CD14-positive monocyte (primary cell): ENCODE data around the gene IRF4. TPM values are rescaled to one million over a fixed set of nuclear protein-coding genes. Genes with fewer than 3 reads are reported as not detected.

Source experiments
- DNase-seq, 3 donors: peaks; one replicate each; pipeline ENCODE4 v3.0.0-alpha.2; 2011 to 2022
- H2AFZ ChIP-seq: 2 replicates; pipeline ENCODE4 v1.6.0; 2012; ENCODE audit warnings: mild to moderate bottlenecking, low read depth, low read length, inconsistent platforms; ENCODE audit not compliant: insufficient read depth, poor library complexity, severe bottlenecking
- H3K27ac ChIP-seq, 2 donors: 1 replicate in 1 of 2; 2 replicates in 1 of 2; pipeline ENCODE4 v1.5.1; 2012 to 2013; ENCODE audit warnings: low read length in 2 of 2, control low read depth in 1 of 2, inconsistent platforms in 1 of 2, low read depth in 1 of 2, mild to moderate bottlenecking in 1 of 2
- H3K27me3 ChIP-seq, 2 donors: one replicate each; pipeline versions ENCODE4 v1.6.0 to v1.6.1; 2011 to 2013; ENCODE audit warnings: low read length in 2 of 2; ENCODE audit not compliant: control insufficient read depth in 2 of 2, insufficient read depth in 2 of 2
- H3K36me3 ChIP-seq, 2 donors: replicated peaks in 1 of 2; 1 replicate in 1 of 2; 2 replicates in 1 of 2; pipeline versions ENCODE4 v1.5.1 to v1.6.1; 2012 to 2013; ENCODE audit warnings: low read length in 2 of 2, control low read depth in 1 of 2, inconsistent platforms in 1 of 2, mild to moderate bottlenecking in 1 of 2; ENCODE audit not compliant: insufficient read depth in 2 of 2, control insufficient read depth in 1 of 2
- H3K4me1 ChIP-seq, 2 donors: 1 replicate in 1 of 2; 2 replicates in 1 of 2; pipeline versions ENCODE4 v1.5.1 to v1.6.1; 2012 to 2013; ENCODE audit warnings: low read length in 2 of 2, control low read depth in 1 of 2, inconsistent platforms in 1 of 2, mild to moderate bottlenecking in 1 of 2, moderate library complexity in 1 of 2; ENCODE audit not compliant: insufficient read depth in 2 of 2, control insufficient read depth in 1 of 2
- H3K4me2 ChIP-seq: replicated peaks from 2 replicates; pipeline ENCODE3; 2012; ENCODE audit warnings: low read length, moderate library complexity, mild to moderate bottlenecking; ENCODE audit not compliant: poor library complexity, severe bottlenecking; ENCODE audit errors: extremely low read depth
- H3K4me3 ChIP-seq, 3 experiments: fragments of 200-600 bp in 1 of 3; sonication (generic) in 1 of 3; replicated peaks in 1 of 3; 1 replicate in 2 of 3; 2 replicates in 1 of 3; pipeline ENCODE4 v1.5.1; 2011 to 2013; ENCODE audit warnings: low read length in 3 of 3, mild to moderate bottlenecking in 3 of 3, control low read depth in 2 of 3, low read depth in 2 of 3, inconsistent platforms in 1 of 3, moderate library complexity in 1 of 3
- H3K79me2 ChIP-seq: 2 replicates; pipeline ENCODE4 v1.6.0; 2012; ENCODE audit warnings: mild to moderate bottlenecking, control low read depth, inconsistent platforms, low read length, moderate library complexity; ENCODE audit not compliant: insufficient read depth
- H3K9ac ChIP-seq: 2 replicates; pipeline ENCODE4 v1.6.0; 2017; ENCODE audit warnings: low read length, mild to moderate bottlenecking; ENCODE audit not compliant: insufficient read depth, poor library complexity, severe bottlenecking
- H3K9me3 ChIP-seq, 2 donors: replicated peaks in 1 of 2; 1 replicate in 1 of 2; 2 replicates in 1 of 2; pipeline versions ENCODE4 v1.5.1 to v1.6.1; 2012 to 2013; ENCODE audit warnings: low read length in 2 of 2, control low read depth in 1 of 2; ENCODE audit not compliant: control insufficient read depth in 1 of 2, insufficient read depth in 1 of 2
- H4K20me1 ChIP-seq: 2 replicates; pipeline ENCODE4 v1.6.0; 2012; ENCODE audit warnings: mild to moderate bottlenecking, low read length, control low read depth, moderate library complexity; ENCODE audit not compliant: insufficient read depth
- H3K27ac Mint-ChIP-seq, 7 donors: one replicate each; pipeline ENCODE4 v1.8.0; 2020; ENCODE audit warnings: mild to moderate bottlenecking in 7 of 7, mixed read lengths in 7 of 7, moderate library complexity in 6 of 7, inconsistent platforms in 2 of 7
- H3K27me3 Mint-ChIP-seq, 3 donors: one replicate each; pipeline ENCODE4 v1.8.0; 2021 to 2022; ENCODE audit warnings: low read depth in 3 of 3, mild to moderate bottlenecking in 3 of 3, mixed read lengths in 3 of 3, moderate library complexity in 3 of 3, inconsistent platforms in 1 of 3
- H3K36me3 Mint-ChIP-seq, 2 donors: one replicate each; pipeline ENCODE4 v1.8.0; 2020; ENCODE audit warnings: mixed read lengths in 2 of 2, inconsistent platforms in 1 of 2, mild to moderate bottlenecking in 1 of 2
- H3K4me1 Mint-ChIP-seq: one replicate; pipeline ENCODE4 v1.8.0; 2020; ENCODE audit warnings: mild to moderate bottlenecking, mixed read lengths
- H3K4me3 Mint-ChIP-seq, 2 donors: one replicate each; pipeline ENCODE4 v1.8.0; 2020; ENCODE audit warnings: mild to moderate bottlenecking in 2 of 2, mixed read lengths in 2 of 2, moderate library complexity in 1 of 2
- H3K9me3 Mint-ChIP-seq, 7 donors: one replicate each; pipeline ENCODE4 v1.8.0; 2020 to 2022; ENCODE audit warnings: mixed read lengths in 7 of 7, mild to moderate bottlenecking in 6 of 7, moderate library complexity in 6 of 7, inconsistent platforms in 2 of 7
- whole genome bisulfite sequencing: methylation state at CpG from one replicate; pipeline ENCODE4 v1.1.5; 2013; ENCODE audit warnings: missing lambda C conversion rate; ENCODE audit not compliant: insufficient coverage; 5-methylcytosine and 5-hydroxymethylcytosine counted together
- intact Hi-C, 2 donors: fragments of 100-400 bp; cut with micrococcal nuclease; formaldehyde crosslinking; loops; one replicate each; pipeline versions ENCODE4 v1.15.0 to v1.15.1; 2023
- polyA plus RNA-seq, 3 donors: library from polyadenylated mRNA; depleted of rRNA in 1 of 3; unstranded in 2 of 3; stranded (reverse) in 1 of 3; fragments of 300-500 nt in 2 of 3; fragments of >200 nt in 1 of 3; fragmentation: Illumina TruSeq in 2 of 3; gene quantifications; 1 replicate in 2 of 3; 2 replicates in 1 of 3; pipeline ENCODE4 v1.2.3, GENCODE V29; 2012 to 2021
- TF ChIP-seq, protein P1 (sequence below): fragments of 200-600 bp; IDR thresholded peaks from one replicate; pipeline ENCODE4 v1.8.0; 2022; ENCODE audit warnings: antibody characterized with exemption, mild to moderate bottlenecking

The IRF4 gene
- polyA plus RNA-seq, 3 donors, result 3.0 to 13.6 (median 6.4) TPM

DNA sequence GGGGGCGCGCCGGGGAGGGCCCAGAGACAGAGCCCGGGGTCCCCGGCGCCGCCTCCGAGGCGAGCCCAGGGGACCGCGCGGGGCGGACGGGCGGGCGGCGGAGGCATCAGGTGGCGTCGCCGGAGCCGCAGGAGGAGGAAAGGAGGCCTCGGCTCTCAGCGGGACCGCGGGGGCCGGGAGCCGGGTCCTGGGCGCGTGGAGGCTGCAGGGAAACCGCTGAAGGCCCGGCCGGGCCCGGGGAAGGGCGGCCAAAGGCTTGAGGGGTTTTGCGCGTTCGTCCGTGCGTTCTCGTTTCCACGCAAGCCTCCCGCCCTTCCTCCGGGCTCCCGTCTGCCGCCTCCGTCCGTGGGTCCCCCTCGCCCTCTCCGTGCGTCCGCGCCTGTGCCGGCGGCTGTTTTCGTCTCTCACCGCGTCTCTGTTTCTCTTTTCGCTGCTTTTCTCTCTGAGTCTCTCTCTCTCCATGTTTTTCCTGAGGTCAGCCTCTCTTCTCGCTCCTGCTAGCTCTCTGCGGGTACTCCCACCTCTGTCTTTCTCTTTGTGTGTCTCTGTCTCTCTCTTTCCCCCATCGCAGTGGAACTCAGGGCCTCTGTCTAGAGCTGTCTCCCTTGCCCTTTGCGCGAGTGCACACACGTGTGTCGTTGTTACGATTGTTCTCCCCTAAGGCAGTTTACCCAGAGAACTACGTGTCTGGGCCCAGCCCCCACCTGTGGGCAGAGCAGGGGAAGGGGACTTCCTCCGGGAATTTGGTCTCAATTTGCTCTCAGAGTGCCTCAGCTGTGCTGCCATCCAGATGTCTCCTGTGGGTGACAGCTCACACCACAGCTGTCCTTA lies 2.1 kb downstream of the IRF4 start:
- Histone ChIP-seq H3K9ac (peak overlapping the region; percentile 69), H3K36me3 (peaks cover 22 to 38% of the 10 kb centered on the region in 2 donors), H3K79me2 (no peaks in the 10 kb centered on the region), H3K4me1 (peaks cover 31 to 41% of the 10 kb centered on the region in 2 donors), H4K20me1 (peaks cover 60% of the 10 kb centered on the region), H3K4me3 (peak overlapping the region; percentile 55 to 84 (median 57)), H3K9me3 (peaks cover 0 to 11% of the 10 kb centered on the region in 2 donors), H2AFZ (peak overlapping the region; percentile 84), H3K27me3 (peaks cover 47 to 85% of the 10 kb centered on the region in 2 donors), H3K27ac (no peak overlapping the region), H3K4me2 (peak overlapping the region; percentile 92)
- TF ChIP-seq, protein P1, sequence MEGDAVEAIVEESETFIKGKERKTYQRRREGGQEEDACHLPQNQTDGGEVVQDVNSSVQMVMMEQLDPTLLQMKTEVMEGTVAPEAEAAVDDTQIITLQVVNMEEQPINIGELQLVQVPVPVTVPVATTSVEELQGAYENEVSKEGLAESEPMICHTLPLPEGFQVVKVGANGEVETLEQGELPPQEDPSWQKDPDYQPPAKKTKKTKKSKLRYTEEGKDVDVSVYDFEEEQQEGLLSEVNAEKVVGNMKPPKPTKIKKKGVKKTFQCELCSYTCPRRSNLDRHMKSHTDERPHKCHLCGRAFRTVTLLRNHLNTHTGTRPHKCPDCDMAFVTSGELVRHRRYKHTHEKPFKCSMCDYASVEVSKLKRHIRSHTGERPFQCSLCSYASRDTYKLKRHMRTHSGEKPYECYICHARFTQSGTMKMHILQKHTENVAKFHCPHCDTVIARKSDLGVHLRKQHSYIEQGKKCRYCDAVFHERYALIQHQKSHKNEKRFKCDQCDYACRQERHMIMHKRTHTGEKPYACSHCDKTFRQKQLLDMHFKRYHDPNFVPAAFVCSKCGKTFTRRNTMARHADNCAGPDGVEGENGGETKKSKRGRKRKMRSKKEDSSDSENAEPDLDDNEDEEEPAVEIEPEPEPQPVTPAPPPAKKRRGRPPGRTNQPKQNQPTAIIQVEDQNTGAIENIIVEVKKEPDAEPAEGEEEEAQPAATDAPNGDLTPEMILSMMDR, result no peak
- Mint-ChIP-seq H3K4me3 (peak overlapping the region; percentile 98 to 99), H3K4me1 (peaks cover 32% of the 10 kb centered on the region), H3K27ac (peak overlapping the region in 3 of 7 donors; percentile 12 to 73 (median 26)), H3K36me3 (peaks cover 37 to 39% of the 10 kb centered on the region in 2 donors), H3K27me3 (peaks cover 66 to 90% (median 80%) of the 10 kb centered on the region in 3 donors), H3K9me3 (peaks cover 0 to 27% (median 14%) of the 10 kb centered on the region in 7 donors)
- DNase-seq, result no peak
- intact Hi-C loops, result loop anchor here in 1 of 2 donors (5.0 kb wide), 1 partner anchor 206 kb away; no protein-coding TSS in a partner anchor
- WGBS, result 4% methylated on average over 68 of the region's 68 CpGs

DNA sequence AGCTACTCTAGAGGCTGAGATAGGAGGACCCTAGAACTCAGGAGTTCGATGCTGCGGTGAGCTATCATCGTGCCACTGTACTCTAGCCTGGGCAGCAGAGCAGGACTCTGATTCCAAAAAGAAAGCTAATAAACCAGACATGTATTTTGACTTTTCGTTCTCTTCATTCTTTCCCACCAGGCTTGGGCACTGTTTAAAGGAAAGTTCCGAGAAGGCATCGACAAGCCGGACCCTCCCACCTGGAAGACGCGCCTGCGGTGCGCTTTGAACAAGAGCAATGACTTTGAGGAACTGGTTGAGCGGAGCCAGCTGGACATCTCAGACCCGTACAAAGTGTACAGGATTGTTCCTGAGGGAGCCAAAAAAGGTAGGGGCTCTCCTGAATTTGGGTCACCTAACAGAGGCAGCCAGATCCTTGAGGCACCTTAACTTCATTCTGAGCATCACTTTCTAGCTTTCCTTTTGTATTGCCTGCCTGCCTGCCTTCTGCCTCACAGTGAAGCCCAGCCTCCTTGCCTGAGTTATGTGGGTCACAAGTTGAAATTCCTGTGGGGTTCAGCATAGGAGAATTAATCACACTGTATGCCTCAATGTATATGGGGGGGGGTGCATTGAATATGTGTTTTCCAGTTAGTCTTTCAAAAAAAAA lies 3.2 kb downstream of the IRF4 start:
- H3K79me2 ChIP-seq, result no peaks in the 10 kb centered on the region
- H2AFZ ChIP-seq, result no peak overlapping the region
- Mint-ChIP-seq H3K4me3 (peak overlapping the region in 1 of 2 donors; percentile 84), H3K36me3 (peaks cover 45 to 49% of the 10 kb centered on the region in 2 donors), H3K27ac (peak overlapping the region in 1 of 7 donors; percentile 64), H3K9me3 (peaks cover 0 to 26% (median 14%) of the 10 kb centered on the region in 7 donors), H3K27me3 (peaks cover 61 to 90% (median 76%) of the 10 kb centered on the region in 3 donors), H3K4me1 (peaks cover 29% of the 10 kb centered on the region)
- WGBS, result 95% methylated on average over 13 of the region's 13 CpGs
- DNase-seq, result no peak
- no peak overlapping the region for H3K9ac ChIP-seq
- no peak overlapping the region for H3K4me3 ChIP-seq
- peaks cover 29 to 34% of the 10 kb centered on the region in 2 donors for H3K4me1 ChIP-seq
- TF ChIP-seq, protein P1, result no peak
- H4K20me1 ChIP-seq, result peaks cover 63% of the 10 kb centered on the region
- H3K9me3 ChIP-seq, result peaks cover 0 to 11% of the 10 kb centered on the region in 2 donors
- H3K4me2 ChIP-seq, result no peak overlapping the region
- intact Hi-C loops, result loop anchor here in 1 of 2 donors (5.0 kb wide), 1 partner anchor 207 kb away; no protein-coding TSS in a partner anchor
- no peak overlapping the region for H3K27ac ChIP-seq
- H3K36me3 ChIP-seq, result peaks cover 25 to 49% of the 10 kb centered on the region in 2 donors
- H3K27me3 ChIP-seq, result peaks cover 41 to 81% of the 10 kb centered on the region in 2 donors
